Nephron progenitor cell (in vitro differentiated cells): ENCODE data around the gene BICD1.
"Not testable (repeated sequence)": the region's sequence is repeated elsewhere in the genome, so short reads cannot be mapped to it uniquely, and the experiment has no call there.

Experiments
- DNase-seq: peaks from one replicate; pipeline ENCODE4 v3.0.0; 2021
- H3K27ac Mint-ChIP-seq: 2 replicates; pipeline ENCODE4 v1.8.0; 2021; ENCODE audit warnings: mild to moderate bottlenecking, moderate library complexity, mixed read lengths
- H3K27me3 Mint-ChIP-seq: 2 replicates; pipeline ENCODE4 v1.8.0; 2021; ENCODE audit warnings: mild to moderate bottlenecking, low read depth, mixed read lengths; ENCODE audit not compliant: poor library complexity
- H3K36me3 Mint-ChIP-seq: 2 replicates; pipeline ENCODE4 v1.8.0; 2021; ENCODE audit warnings: low read depth, mixed read lengths
- H3K4me1 Mint-ChIP-seq: 2 replicates; pipeline ENCODE4 v1.8.0; 2021; ENCODE audit warnings: mixed read lengths
- H3K4me3 Mint-ChIP-seq: 2 replicates; pipeline ENCODE4 v1.8.0; 2021; ENCODE audit warnings: mild to moderate bottlenecking, moderate library complexity, mixed read lengths
- H3K9me3 Mint-ChIP-seq: 2 replicates; pipeline ENCODE4 v1.8.0; 2021; ENCODE audit warnings: mild to moderate bottlenecking, moderate library complexity, mixed read lengths
- TF ChIP-seq, protein P1 (sequence below): fragments of 200-600 bp; sonication (generic); IDR thresholded peaks from 2 replicates; pipeline ENCODE4 v1.5.0; 2021; ENCODE audit warnings: antibody characterized with exemption

Gene BICD1

DNA sequence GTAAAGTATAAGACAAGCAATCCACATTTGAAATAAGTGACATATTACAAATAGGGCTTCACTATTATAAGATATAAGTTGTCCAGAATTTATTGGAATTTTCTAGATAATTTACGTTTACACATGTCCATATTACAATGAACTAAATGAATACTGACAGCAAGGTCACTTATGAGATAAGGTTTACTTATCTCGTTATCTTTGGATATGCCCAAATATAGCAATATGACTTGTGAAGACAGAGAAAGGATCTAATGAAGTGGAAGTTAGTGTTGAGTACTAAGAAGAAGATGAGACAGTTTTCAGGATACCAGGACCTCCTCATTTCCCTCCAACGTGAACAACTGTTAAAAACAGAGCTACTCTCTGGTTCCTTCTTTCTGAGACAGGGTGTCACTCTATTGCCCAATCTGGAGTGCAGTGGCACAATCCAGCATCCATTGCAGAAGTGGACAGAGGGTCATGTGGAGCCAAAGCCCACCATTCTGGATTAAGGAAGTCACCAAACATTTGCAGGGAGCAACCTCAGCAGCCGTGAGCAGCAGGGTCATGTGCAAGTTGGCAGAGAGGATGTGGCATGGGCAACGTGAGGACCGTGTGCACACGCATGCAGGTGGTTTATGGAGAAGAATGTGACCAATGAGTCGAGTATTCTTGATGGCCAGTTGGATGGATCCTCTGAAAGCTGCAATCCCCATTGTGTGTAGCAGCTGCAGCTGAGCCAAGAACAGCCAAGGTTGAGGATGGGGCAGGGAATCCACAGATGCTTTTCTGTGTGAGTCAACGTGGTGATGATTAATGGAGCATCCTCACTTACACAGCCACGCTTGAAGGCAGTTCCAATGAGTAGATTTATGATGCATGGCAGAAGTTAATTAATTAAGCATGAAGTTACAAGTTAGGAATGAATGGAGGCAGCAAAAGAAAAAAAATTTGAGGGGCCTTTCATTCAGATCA lies 111.0 kb downstream of the BICD1 start:
- Mint-ChIP-seq H3K4me3 (no peak overlapping the region), H3K27ac (peak overlapping the region; percentile 24), H3K36me3 (peaks cover 56% of the 10 kb centered on the region), H3K27me3 (no peaks in the 10 kb centered on the region), H3K4me1 (peaks cover 14% of the 10 kb centered on the region), H3K9me3 (peaks cover 16% of the 10 kb centered on the region)
- TF ChIP-seq, protein P1, sequence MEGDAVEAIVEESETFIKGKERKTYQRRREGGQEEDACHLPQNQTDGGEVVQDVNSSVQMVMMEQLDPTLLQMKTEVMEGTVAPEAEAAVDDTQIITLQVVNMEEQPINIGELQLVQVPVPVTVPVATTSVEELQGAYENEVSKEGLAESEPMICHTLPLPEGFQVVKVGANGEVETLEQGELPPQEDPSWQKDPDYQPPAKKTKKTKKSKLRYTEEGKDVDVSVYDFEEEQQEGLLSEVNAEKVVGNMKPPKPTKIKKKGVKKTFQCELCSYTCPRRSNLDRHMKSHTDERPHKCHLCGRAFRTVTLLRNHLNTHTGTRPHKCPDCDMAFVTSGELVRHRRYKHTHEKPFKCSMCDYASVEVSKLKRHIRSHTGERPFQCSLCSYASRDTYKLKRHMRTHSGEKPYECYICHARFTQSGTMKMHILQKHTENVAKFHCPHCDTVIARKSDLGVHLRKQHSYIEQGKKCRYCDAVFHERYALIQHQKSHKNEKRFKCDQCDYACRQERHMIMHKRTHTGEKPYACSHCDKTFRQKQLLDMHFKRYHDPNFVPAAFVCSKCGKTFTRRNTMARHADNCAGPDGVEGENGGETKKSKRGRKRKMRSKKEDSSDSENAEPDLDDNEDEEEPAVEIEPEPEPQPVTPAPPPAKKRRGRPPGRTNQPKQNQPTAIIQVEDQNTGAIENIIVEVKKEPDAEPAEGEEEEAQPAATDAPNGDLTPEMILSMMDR = no peak
- no peak for DNase-seq

DNA sequence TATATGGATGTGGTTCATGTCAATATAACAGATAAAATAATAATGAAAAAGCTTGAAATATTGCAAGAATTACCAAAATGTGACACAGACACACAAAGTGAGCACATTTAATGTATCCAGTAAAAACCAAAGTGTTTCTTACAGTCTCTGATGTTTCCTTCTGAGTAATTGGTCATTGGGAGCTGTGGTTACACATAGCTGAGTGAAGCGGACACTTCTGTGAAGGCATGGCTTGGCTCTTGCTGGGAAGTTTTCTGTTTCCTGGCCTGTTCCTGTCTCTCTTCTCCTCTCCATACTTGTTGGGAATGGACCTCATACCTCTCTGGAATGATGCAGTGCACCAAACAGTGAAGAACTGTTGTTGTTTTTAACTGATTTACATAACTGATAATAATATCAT lies 117.3 kb downstream of the BICD1 start:
- DNase-seq = no peak
- Mint-ChIP-seq H3K4me3 (no peak overlapping the region), H3K36me3 (peaks cover 43% of the 10 kb centered on the region), H3K9me3 (peaks cover 3% of the 10 kb centered on the region), H3K27ac (no peak overlapping the region), H3K27me3 (peaks cover 2% of the 10 kb centered on the region), H3K4me1 (no peaks in the 10 kb centered on the region)
- TF ChIP-seq, protein P1 = no peak

DNA sequence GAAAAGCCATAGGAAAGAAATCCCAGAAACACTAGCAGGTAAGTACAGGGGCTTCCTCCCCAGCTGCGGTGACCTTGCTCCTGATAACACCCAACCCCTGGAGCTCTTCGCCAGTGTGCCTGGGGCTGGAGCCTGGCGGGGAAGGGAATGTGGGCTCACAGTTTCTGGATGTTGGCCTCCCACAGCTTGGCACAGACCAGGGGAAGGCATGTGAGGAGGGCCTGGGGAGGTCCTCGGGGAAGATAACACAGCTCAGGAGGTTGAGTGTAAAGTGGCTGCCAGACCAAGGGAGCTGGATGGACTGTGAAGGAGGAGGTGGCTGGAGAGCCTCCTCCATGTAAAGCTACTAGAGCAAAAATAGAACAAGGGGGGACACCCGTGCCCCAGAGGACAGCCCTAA lies 120.1 kb downstream of the BICD1 start:
- peaks cover 35% of the 10 kb centered on the region for H3K36me3 Mint-ChIP-seq
- H3K9me3 Mint-ChIP-seq = no peaks in the 10 kb centered on the region
- DNase-seq = no peak
- TF ChIP-seq, protein P1 = no peak
- H3K27me3 Mint-ChIP-seq = peaks cover 2% of the 10 kb centered on the region
- H3K4me1 Mint-ChIP-seq = no peaks in the 10 kb centered on the region
- H3K4me3 Mint-ChIP-seq = no peak overlapping the region
- no peak overlapping the region for H3K27ac Mint-ChIP-seq

DNA sequence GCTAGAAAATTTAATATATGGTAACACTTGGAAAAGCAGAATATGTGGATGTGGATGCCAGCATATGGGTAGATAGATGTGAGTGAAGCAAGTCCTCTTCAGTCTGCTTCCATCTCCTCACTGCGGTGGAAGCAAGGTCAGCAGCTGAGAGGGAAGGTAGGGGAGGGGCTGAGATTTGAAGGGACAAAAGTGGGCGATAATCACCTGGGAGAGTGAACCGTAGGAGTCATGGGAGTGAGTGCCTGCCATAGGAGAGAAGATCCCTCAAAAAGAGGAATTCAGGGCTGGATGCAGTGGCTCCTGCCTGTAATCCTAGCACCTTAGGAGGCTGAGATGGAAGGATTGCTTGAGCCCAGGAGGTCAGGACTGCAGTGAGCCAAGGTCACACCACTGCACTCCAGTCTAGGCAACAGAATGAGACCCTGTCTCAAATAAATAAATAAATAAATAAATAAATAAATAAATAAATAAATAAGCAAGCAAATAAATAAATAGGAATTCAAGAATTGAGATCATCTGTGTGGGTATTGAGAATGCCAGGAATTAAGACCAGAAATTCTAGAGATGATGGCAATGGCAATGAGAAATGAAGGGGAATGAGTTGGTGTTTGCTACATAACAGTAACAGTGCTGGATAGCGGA lies 123.4 kb downstream of the BICD1 start:
- no peaks in the 10 kb centered on the region for H3K9me3 Mint-ChIP-seq
- no peaks in the 10 kb centered on the region for H3K4me1 Mint-ChIP-seq
- DNase-seq = no peak
- no peak overlapping the region for H3K27ac Mint-ChIP-seq
- H3K4me3 Mint-ChIP-seq = no peak overlapping the region
- peaks cover 2% of the 10 kb centered on the region for H3K27me3 Mint-ChIP-seq
- TF ChIP-seq, protein P1 = no peak
- peaks cover 10% of the 10 kb centered on the region for H3K36me3 Mint-ChIP-seq

DNA sequence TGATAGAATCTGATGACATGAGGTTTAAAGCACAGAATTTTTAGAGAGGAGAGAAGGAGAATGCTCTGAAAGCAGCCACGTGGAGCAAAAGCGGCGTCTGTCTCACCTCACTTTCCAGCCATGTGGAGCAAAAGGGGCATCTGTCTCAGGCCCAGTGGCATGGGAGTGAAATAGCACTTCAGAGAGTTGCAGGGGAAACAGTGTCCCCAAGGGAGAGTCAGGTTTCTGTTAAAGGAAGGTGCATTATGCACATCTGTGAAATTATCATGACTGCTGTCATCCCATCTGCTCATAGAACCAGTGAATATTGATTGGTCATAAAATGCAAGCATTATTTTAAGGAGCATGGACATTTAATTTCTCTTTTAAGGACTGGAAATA lies 124.0 kb downstream of the BICD1 start:
- Mint-ChIP-seq H3K9me3 (no peaks in the 10 kb centered on the region), H3K4me3 (no peak overlapping the region), H3K36me3 (peaks cover 11% of the 10 kb centered on the region), H3K27me3 (peaks cover 2% of the 10 kb centered on the region), H3K4me1 (no peaks in the 10 kb centered on the region), H3K27ac (no peak overlapping the region)
- DNase-seq = no peak
- TF ChIP-seq, protein P1 = no peak

DNA sequence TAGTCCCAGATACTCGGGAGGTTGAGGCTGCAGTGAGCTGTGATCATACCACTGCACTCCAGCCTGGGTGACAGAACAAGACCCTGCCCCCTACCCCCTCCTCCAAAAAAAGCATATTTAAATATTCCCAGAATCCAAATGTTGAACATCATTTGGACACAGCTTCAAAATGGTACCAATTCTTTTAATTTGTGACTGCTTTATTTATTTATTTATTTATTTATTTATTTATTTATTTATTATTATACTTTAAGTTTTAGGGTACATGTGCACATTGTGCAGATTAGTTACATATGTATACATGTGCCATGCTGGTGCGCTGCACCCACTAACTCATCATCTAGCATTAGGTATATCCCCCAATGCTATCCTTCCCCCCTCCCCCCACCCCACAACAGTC lies 124.7 kb downstream of the BICD1 start:
- not testable (repeated sequence) for H3K27me3 Mint-ChIP-seq, H3K9me3 Mint-ChIP-seq, DNase-seq, H3K27ac Mint-ChIP-seq, H3K4me1 Mint-ChIP-seq, H3K4me3 Mint-ChIP-seq
- H3K36me3 Mint-ChIP-seq = peaks cover 12% of the 10 kb centered on the region
